C4-2B (cell line): Measurements from ENCODE around the gene NEB.

ENCODE experiments used
- ZFX ChIP-seq: fragments of 450-650 bp; IDR thresholded peaks from 2 replicates; pipeline ENCODE4 v1.6.1; 2017
- TF ChIP-seq, protein P1 (sequence below): fragments of 450-650 bp; conservative IDR thresholded peaks from 2 replicates; pipeline ENCODE4 v1.5.1; 2017; ENCODE audit warnings: mild to moderate bottlenecking

DNA sequence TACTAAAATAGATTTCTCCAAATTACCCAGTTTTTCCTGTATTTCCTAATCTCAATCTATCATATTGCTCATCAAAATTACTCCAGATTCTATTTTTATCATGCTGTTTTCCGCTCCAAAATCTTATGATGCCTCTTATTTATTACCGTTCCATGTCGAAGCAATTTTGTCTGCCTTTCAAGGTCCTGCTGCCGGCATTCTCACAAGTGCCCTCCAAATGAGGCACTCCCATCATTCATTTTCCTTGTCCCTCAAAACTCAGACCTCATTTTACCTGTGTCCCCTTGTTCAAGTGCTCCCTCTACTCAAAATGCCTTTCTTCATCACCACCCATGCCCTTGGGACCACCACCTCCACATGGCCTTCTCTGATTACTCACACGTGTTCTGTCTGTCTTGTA lies 13.1 kb downstream of the NEB start:
- TF ChIP-seq, protein P1, sequence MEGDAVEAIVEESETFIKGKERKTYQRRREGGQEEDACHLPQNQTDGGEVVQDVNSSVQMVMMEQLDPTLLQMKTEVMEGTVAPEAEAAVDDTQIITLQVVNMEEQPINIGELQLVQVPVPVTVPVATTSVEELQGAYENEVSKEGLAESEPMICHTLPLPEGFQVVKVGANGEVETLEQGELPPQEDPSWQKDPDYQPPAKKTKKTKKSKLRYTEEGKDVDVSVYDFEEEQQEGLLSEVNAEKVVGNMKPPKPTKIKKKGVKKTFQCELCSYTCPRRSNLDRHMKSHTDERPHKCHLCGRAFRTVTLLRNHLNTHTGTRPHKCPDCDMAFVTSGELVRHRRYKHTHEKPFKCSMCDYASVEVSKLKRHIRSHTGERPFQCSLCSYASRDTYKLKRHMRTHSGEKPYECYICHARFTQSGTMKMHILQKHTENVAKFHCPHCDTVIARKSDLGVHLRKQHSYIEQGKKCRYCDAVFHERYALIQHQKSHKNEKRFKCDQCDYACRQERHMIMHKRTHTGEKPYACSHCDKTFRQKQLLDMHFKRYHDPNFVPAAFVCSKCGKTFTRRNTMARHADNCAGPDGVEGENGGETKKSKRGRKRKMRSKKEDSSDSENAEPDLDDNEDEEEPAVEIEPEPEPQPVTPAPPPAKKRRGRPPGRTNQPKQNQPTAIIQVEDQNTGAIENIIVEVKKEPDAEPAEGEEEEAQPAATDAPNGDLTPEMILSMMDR, result no peak
- no peak for TF ChIP-seq ZFX
